Epidermal melanocyte (primary cell): ENCODE data around the gene LSM6.
A peak's percentile ranks its signal among the peaks of the same experiment; 100 is the strongest.

ENCODE experiments used
- DNase-seq: peaks from one replicate; pipeline ENCODE4 v3.0.0; 2011; ENCODE audit warnings: low spot score; ENCODE audit not compliant: insufficient read length

LSM6 gene

DNA sequence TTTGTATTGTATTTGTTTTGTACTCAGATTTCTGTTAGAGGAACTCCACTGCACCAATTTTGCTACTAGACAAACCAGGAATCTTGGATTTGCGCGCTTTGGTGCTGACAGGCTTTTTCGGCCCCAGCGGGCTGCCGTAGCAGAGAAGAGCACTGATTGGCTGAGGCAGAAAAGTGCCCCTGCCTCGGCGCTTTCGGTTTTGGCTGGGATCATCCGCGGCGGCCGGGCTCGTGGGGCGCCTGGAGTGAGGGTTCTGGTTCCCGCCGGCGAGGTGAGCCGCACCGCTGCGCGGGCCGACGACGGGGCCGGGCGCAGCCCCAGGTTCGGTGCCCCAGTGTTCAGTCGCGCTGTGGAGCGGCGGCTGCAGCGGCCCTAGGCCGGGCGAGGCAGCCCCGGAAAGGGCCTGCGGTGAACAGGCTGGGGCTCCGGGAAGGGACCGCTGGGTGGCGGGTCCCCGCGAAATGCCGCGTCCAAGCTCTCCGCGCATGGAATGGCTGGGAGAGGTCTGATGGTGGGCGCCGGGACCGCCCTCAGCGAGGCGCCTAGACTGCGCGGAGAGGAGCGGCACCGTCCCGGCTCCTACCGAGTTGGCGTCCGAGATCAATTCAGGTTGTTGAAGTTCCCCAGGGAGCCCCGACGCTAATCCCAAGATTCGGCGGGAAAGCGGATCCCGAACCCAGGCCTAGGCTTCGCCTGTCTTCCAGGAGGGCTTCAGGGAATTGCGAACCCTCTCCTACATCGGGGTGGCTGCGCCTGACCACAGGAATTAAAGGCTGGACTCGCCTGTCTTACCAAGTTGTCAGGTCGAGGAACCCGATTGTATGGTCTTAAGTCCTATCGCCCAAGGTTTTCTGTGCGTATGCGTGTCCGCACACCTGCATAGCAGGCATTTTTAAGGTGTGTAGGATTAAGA is at the start of gene LSM6:
TSS of gene LSM6 (plus strand) at position 178 of the 913 bp plus-strand sequence. CDS start 7,204 bp downstream, outside the sequence.
- DNase-seq: peak; percentile 58

- no peak for DNase-seq
Measured at GRCh38 chr4:146132445-146132844, 43.1 kb upstream of the LSM6 start.

- DNase-seq: no peak
Measured at GRCh38 chr4:146134761-146135445, 40.6 kb upstream of the LSM6 start.

- no peak for DNase-seq
Measured at GRCh38 chr4:146135941-146136340, 39.6 kb upstream of the LSM6 start.

GRCh38 chr4:146142768-146143167 is 32.8 kb upstream of the LSM6 start:
- no peak for DNase-seq

DNA sequence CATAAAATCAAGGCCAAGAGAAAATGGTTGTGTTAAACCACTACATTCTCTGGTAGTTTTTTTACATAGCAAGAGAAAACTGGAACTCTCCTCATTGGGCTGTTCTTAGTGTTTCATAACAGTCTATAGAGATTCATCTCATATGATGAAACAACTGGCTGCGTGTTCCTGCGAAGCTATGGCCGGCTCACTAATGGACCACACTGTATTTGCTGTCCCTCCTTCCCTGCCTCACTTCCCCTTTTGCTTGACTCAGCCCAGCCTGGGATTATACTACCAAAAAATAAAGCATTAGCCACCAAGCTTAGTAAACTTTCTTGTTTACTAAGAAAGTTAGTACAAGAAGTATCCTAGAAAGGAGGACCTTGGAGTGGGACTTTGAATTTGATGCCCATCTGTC is 31.6 kb upstream of the LSM6 start:
- no peak for DNase-seq

GRCh38 chr4:146146918-146147317 is 28.6 kb upstream of the LSM6 start:
- no peak for DNase-seq

DNA sequence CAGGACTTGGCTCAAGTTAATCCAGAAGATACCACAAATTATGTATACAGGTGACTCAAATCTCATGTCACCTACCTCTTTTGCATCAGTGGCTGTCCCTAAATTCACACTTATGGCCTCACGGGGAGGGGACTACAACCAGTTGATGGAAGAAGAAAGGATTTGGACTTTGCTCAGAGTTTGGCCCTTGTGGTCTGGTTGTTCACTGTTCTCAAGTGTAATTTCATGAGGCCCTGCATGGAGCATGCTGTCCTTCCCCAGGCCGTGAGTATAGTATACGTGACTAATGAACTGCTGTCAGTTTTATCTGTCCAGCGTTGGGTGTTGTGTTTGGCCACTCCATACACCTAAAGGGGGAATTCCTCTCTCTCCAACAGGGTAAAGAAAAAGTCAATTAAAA is 27.5 kb upstream of the LSM6 start:
- no peak for DNase-seq

DNA sequence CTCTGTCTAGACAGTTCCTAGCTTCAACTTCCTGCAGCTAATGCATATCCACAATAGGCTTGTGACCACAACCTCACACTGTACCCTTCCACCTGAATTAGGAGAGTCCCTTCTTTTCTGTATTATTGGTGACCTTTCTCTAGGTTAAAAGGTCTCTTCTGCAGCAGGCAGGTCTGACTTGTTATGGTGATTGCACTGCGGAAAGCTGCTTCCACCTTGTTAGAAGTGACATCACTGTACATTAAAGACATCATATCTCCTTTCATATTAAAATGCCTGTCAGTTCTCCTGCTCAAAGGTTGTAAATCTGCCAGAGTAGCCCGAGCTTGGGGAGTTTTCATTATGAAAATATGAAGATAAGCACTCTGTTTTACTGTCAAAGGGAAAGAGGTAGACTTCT is 21.5 kb upstream of the LSM6 start:
- DNase-seq: no peak

DNA sequence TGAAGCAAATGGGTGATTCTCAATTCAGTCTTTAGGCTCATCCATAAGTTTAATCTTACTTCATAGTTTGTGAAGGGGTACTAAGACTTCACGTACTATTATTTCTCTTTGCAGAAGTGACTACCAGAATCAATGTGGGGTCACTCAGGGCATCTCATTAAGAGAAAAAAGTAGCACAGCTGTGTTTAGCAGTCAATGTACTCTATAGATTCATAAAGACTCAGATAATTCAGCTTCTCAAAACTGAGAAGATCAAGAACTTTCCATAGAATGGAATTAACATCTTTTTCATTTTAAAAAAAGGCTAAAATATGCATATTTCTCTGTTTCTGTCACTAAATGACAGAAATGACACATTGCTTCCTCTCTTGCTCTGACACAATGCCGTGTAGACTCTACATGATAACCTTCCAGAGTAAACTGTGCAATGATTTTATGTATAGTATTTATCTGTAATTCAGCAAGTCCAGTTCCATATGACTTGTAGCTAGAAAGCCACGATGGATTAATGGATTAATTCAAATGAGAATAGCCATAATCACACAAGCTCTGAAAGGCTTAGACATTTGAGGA is 20.3 kb upstream of the LSM6 start:
- DNase-seq: no peak

- no peak for DNase-seq
Measured at GRCh38 chr4:146158036-146158745, 17.3 kb upstream of the LSM6 start.

GRCh38 chr4:146159384-146160058 is 16.0 kb upstream of the LSM6 start:
- DNase-seq: no peak

DNA sequence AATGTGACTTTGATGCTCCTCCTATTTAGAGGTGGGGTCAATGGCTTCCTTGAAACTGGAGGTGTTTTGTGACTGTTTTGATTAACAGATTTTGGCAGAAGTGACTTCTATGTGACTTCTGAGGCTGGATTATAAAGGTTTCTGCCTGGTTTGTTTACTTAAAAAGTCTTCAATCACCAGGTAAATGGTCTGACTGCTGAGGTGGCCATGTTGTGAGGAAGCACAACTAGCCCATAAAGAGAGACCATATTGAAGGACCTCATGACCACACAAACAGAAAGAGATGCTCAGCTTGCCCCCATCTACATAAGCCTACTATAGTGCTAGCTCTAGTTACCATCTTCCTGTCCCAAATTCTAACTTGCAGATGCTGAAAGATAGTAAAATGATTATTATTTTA is 14.3 kb upstream of the LSM6 start:
- DNase-seq: no peak

DNA sequence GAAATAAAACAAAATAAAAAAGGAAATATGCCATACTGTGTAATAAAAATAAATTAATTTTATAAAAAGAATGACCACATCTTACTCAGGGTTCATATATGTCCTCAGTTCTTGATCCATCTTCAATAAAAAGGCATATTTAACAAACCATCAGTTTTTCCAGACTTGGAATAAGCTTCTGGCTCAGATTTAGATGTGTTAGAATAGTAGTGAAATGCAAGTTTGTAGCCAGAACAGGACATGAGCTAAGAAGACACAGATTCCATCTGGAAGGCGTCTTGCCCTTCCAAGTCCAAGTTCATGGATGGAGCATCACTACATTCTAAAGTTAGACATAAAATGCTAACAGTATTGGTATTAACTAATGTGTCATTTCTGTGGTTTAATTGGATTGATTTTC is 10.3 kb upstream of the LSM6 start:
- DNase-seq: no peak

DNA sequence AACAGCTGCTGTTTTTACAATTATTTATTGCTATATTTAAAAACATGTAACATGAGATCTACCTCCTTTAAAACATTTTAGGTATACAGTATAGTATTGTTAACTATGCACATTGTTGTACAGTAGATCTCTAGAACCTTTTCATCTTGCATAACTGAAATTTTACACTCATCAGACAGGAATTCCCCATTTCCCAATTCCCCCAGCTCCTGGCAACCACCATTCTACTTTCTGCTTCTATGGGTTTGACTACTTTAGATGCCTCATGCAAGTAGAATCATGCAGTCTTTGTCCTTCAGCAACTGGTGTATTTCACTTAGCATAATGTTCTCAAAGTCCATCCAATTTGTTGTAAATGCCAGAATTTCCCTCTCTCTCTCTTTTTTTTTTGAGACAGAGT is 9.7 kb upstream of the LSM6 start:
- no peak for DNase-seq

DNA sequence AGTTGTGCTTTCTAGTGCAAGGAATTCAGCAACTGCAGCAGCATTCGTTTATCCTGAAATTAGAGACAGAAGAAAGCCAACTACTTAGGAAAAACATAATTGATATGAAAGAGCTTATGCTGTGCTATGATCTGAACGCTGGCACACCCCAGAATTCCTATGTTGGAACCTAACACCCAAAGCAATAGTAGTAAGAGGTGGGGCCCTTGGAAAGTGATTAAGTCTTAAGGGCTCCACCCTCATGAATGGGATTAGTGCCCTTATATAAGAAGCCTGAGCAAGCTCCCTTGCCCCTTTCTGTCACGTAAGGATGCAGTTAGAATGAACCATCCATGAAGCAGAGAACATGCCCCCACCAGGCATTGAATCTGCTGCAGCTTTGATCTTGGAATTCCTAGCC is 5.4 kb upstream of the LSM6 start:
- DNase-seq: no peak

DNA sequence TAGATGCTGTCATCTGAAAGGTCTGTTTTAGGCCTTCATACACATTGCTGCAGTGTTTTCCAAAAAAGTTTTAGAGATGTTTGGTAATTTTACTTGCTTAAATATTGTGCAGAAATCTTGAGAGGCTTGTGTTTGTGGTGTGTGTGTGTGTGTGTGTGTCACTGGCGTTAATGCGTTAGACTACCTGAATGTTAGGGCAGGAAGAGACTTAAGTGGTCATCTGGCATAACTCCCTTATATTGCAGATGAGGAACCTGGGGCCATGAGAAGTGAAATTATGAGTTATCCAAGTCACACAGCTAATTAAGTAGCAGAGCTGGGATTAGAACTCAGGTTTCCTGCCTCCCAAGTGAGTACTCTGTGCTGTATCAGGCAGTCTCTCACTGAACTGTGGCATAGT is 1.4 kb downstream of the LSM6 start:
- DNase-seq: no peak

GRCh38 chr4:146178126-146178525 is 2.6 kb downstream of the LSM6 start:
- no peak for DNase-seq

GRCh38 chr4:146179784-146180370 is 4.4 kb downstream of the LSM6 start:
- no peak for DNase-seq

DNA sequence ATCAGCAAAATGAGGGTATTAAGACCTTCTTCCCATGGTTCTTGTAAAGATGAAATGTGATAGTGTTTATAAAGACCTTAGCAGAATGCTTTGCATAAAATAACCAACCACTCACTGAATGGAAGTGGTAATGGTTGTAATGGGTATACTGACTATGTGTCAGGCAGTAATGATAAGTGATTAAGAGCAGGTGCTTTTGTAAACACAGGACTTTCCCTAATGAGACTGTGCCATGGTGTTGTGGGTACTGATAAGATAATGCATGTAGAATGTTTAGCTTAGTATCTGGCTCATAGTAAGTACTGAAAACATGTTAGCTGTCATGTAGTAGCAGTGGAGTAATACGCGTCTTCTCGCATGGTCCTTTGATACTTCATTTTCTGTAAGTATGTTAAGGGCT is 6.9 kb downstream of the LSM6 start:
- no peak for DNase-seq

DNA sequence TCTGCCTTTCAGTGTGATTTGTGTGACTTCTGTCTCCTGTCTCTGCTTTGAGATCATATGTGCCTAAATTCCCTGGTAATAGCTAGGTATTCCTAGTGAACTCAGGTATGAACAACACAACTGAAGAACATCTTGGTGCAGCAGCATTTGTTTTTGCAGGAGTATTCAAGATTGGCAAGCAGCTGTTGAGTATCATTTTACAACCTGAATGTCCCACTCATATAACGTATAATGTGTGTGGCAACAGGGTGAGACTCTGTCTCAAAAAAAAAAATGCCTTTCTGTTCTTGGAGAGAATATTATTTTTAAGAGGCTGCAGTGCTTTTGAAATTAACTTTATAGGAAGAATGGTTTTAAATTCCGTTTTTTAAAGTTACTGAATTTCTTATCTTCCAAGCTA is 7.7 kb downstream of the LSM6 start:
- DNase-seq: no peak
